ENCODE results near the gene KCNT2. TPM values are rescaled to one million over a fixed set of nuclear protein-coding genes. Genes with fewer than 3 reads are reported as not detected.

The KCNT2 gene
- total and polyA plus RNA-seq, 2 of the 8 experiments (the other 6 are each of a cell fraction or from before 2014, with no cell fraction given), result 2.3 to 10.2 TPM

GRCh38 chr1:196449460-196449859 is 158.8 kb downstream of the KCNT2 start (continued):
- TF ChIP-seq CTCF (IDR thresholded peaks at IDR 0.05; ENCODE audit: control extremely low read depth in 1 of 3, insufficient read depth in 1 of 3, low read depth in 1 of 3, low read length in 3 of 3) (no peak), POU5F1 (IDR thresholded peaks at IDR 0.05; ENCODE audit: low read depth, low read length) (no peak), RNF2 (IDR thresholded peaks at IDR 0.05; ENCODE audit: borderline replicate concordance, low read depth, low read length, missing control alignments, poor library complexity, severe bottlenecking) (no peak), KDM1A (IDR thresholded peaks at IDR 0.05; ENCODE audit: borderline replicate concordance, low read length) (no peak), CHD1 (IDR thresholded peaks at IDR 0.05; ENCODE audit: low read depth, low read length) (no peak), EGR1 (IDR thresholded peaks at IDR 0.05; ENCODE audit: borderline replicate concordance, low read depth, low read length) (no peak)

Measured in H1 (cell line).